CD8-positive, alpha-beta memory T cell (primary cell): Measurements from ENCODE around the gene SAMD3. TPM values are rescaled to one million over a fixed set of nuclear protein-coding genes. Genes with fewer than 3 reads are reported as not detected.
"Not testable (repeated sequence)": the region's sequence is repeated elsewhere in the genome, so short reads cannot be mapped to it uniquely, and the experiment has no call there.

Experiments
- CTCF ChIA-PET: fragments of 350-600 bp; sonication (Branson Sonifier 250); formaldehyde crosslinking; loops from one replicate; lab custom pipeline; 2021; ENCODE audit warnings: antibody characterized with exemption; lab: Charles Lee
- POLR2A ChIA-PET: fragments of 350-600 bp; sonication (Branson Sonifier 250); formaldehyde crosslinking; loops from one replicate; lab custom pipeline; 2021; ENCODE audit warnings: antibody characterized with exemption; lab: Charles Lee
- DNase-seq, 5 donors: peaks; one replicate each; pipeline versions ENCODE4 v3.0.0 to v3.0.0-alpha.2; 2020 to 2022; ENCODE audit warnings: mixed read lengths in 1 of 5
- H3K27ac ChIP-seq: one replicate; pipeline ENCODE4 v1.7.0; 2013; ENCODE audit warnings: low read depth, mild to moderate bottlenecking, low read length, moderate library complexity
- H3K27me3 ChIP-seq: 2 replicates; pipeline ENCODE4 v1.7.0; 2013; ENCODE audit warnings: low read length, mild to moderate bottlenecking; ENCODE audit not compliant: insufficient read depth, poor library complexity, severe bottlenecking
- H3K36me3 ChIP-seq: 2 replicates; pipeline ENCODE4 v1.7.0; 2013; ENCODE audit warnings: mild to moderate bottlenecking, low read length, moderate library complexity; ENCODE audit not compliant: insufficient read depth
- H3K4me1 ChIP-seq: 2 replicates; pipeline ENCODE4 v1.7.0; 2013; ENCODE audit warnings: mild to moderate bottlenecking, low read length, moderate library complexity; ENCODE audit not compliant: insufficient read depth
- H3K4me3 ChIP-seq: 2 replicates; pipeline ENCODE4 v1.7.0; 2013; ENCODE audit warnings: mild to moderate bottlenecking, low read length
- H3K9me3 ChIP-seq: 2 replicates; pipeline ENCODE4 v1.7.0; 2013; ENCODE audit warnings: mild to moderate bottlenecking, low read length
- H3K27ac Mint-ChIP-seq, 8 donors: one replicate each; pipeline ENCODE4 v1.8.0; 2020 to 2021; ENCODE audit warnings: mixed read lengths in 8 of 8, mild to moderate bottlenecking in 6 of 8, inconsistent platforms in 3 of 8, moderate library complexity in 3 of 8
- H3K27me3 Mint-ChIP-seq, 2 donors: one replicate each; pipeline ENCODE4 v1.8.0; 2020 to 2021; ENCODE audit warnings: mixed read lengths in 2 of 2, mild to moderate bottlenecking in 1 of 2, moderate library complexity in 1 of 2
- H3K36me3 Mint-ChIP-seq, 3 donors: one replicate each; pipeline ENCODE4 v1.8.0; 2020 to 2021; ENCODE audit warnings: mixed read lengths in 3 of 3, inconsistent platforms in 1 of 3, mild to moderate bottlenecking in 1 of 3
- H3K4me1 Mint-ChIP-seq, 3 donors: one replicate each; pipeline ENCODE4 v1.8.0; 2020 to 2021; ENCODE audit warnings: mixed read lengths in 3 of 3, inconsistent platforms in 1 of 3, mild to moderate bottlenecking in 1 of 3
- H3K4me3 Mint-ChIP-seq, 7 donors: one replicate each; pipeline ENCODE4 v1.8.0; 2020 to 2021; ENCODE audit warnings: mixed read lengths in 7 of 7, mild to moderate bottlenecking in 6 of 7, moderate library complexity in 4 of 7, inconsistent platforms in 2 of 7
- H3K9me3 Mint-ChIP-seq, 5 donors: one replicate each; pipeline ENCODE4 v1.8.0; 2020 to 2022; ENCODE audit warnings: mixed read lengths in 5 of 5, mild to moderate bottlenecking in 3 of 5, moderate library complexity in 2 of 5, inconsistent platforms in 1 of 5
- polyA plus RNA-seq: library from polyadenylated mRNA; unstranded; fragments of 300-500 nt; fragmentation: Illumina TruSeq; gene quantifications from one replicate; pipeline ENCODE4 v1.2.3, GENCODE V29; 2021
- total RNA-seq, 2 experiments: library from RNA; stranded (reverse); gene quantifications; one replicate each; pipeline ENCODE4 v1.2.3, GENCODE V29; 2021

SAMD3 gene
- total and polyA plus RNA-seq, 3 experiments from 2014 or later = 12.5 to 220 (median 14.5) TPM

DNA sequence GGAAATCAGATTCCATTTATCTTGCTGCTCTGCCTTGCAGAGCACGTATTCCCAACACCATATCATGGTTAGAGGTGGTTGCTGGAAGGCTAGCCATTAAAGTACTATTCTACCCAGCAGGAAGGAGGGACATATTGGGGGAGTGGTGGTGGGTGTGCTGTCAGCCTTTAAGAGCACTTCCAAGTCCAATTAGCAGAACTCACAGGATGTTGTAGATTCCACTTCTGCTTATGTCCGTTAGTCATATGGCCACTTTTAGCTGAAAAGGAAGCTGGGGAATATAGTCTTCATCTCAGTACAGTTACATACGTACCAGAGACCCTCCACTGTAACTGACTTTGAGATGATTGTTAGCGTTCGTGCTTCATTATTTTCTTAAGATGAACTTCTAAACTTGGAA lies 94.4 kb downstream of the SAMD3 start:
- Mint-ChIP-seq H3K27me3 (no peaks in the 10 kb centered on the region), H3K4me3 (no peak overlapping the region), H3K27ac (peak overlapping the region in 4 of 8 donors; percentile 12 to 52 (median 43)), H3K4me1 (peaks cover 68 to 86% (median 69%) of the 10 kb centered on the region in 3 donors), H3K9me3 (no peaks in the 10 kb centered on the region), H3K36me3 (peaks cover 11 to 31% (median 12%) of the 10 kb centered on the region in 3 donors)
- DNase-seq = no peak
- ChIA-PET CTCF (no interaction called here), POLR2A (no interaction called here)
- H3K27me3 ChIP-seq = no peaks in the 10 kb centered on the region
- H3K27ac ChIP-seq = no peak overlapping the region
- no peak overlapping the region for H3K4me3 ChIP-seq
- H3K36me3 ChIP-seq = no peaks in the 10 kb centered on the region
- peaks cover 34% of the 10 kb centered on the region for H3K4me1 ChIP-seq
- H3K9me3 ChIP-seq = no peaks in the 10 kb centered on the region

DNA sequence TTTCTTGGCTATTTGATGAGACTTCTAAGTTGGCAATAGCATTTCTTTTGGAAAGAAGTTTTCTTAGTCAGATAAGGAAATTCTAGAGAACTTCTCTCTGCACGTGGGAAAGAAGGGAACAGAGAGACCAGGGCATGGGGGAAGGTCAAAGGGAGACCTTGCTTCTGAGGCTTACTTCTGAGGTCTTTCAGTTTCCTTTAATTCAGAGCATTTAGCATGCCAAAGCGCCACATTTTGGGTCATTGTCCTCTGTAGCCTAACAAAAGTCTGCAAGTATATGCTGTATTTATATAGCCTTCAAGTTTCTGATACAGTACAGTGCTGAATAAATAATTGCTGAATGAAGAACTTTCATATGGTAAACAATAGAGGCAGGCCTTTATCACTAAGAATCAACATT lies 95.6 kb downstream of the SAMD3 start:
- H3K4me1 ChIP-seq = peaks cover 26% of the 10 kb centered on the region
- Mint-ChIP-seq H3K4me3 (no peak overlapping the region), H3K36me3 (peaks cover 12 to 36% (median 16%) of the 10 kb centered on the region in 3 donors), H3K27ac (peak overlapping the region in 6 of 8 donors; percentile 3 to 74 (median 46)), H3K9me3 (no peaks in the 10 kb centered on the region), H3K4me1 (peaks cover 60 to 81% (median 64%) of the 10 kb centered on the region in 3 donors), H3K27me3 (no peaks in the 10 kb centered on the region)
- no peak overlapping the region for H3K4me3 ChIP-seq
- no peak for DNase-seq
- H3K36me3 ChIP-seq = no peaks in the 10 kb centered on the region
- H3K27ac ChIP-seq = no peak overlapping the region
- H3K9me3 ChIP-seq = no peaks in the 10 kb centered on the region
- POLR2A ChIA-PET = no interaction called here
- CTCF ChIA-PET = no interaction called here
- H3K27me3 ChIP-seq = no peaks in the 10 kb centered on the region

DNA sequence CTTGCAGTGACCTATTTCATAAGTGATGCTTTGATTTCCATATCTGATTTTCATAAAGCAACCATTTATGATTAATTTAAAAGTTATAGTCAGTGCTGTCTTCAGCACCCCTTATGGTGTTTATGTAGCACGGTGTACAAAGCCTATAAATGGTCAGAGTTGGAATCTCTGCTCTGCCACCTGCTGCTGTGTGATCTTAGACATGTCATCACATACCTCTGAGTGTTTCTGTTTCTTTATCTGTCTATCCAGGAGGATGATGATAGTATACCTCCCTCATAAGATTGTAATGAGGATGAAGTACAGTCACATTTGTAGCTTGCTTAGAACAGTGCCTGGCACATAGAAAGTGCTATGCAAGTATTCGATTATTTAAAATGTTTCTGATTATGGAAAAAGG lies 100.5 kb downstream of the SAMD3 start:
- Mint-ChIP-seq H3K9me3 (no peaks in the 10 kb centered on the region), H3K27ac (peak overlapping the region in 3 of 8 donors; percentile 46 to 51 (median 51)), H3K36me3 (peaks cover 19 to 41% (median 23%) of the 10 kb centered on the region in 3 donors), H3K4me3 (no peak overlapping the region), H3K27me3 (no peaks in the 10 kb centered on the region), H3K4me1 (peaks cover 27 to 50% (median 36%) of the 10 kb centered on the region in 3 donors)
- Histone ChIP-seq H3K4me3 (no peak overlapping the region), H3K9me3 (no peaks in the 10 kb centered on the region), H3K27ac (no peak overlapping the region), H3K27me3 (no peaks in the 10 kb centered on the region), H3K4me1 (peaks cover 4% of the 10 kb centered on the region), H3K36me3 (no peaks in the 10 kb centered on the region)
- DNase-seq = no peak
- POLR2A ChIA-PET = no interaction called here
- CTCF ChIA-PET = no interaction called here

DNA sequence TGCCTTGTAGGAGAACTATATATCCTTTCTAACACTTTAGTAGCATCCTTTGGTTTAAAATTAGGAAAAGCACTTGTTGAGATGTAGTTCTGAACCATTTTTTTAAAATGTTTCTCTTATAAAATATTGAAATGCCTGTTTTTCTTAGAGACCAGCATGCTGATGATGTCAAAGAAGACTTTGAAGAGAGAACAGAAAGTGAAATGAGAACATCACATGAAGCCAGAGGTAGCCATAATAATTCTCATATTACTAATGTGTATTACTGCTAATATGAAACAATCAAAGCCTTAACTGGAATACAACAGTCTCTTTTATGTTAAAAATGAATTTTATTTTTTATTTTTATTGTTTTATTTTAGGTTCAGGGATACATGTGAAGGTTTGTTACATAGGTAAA lies 102.0 kb downstream of the SAMD3 start:
- Histone ChIP-seq H3K4me3 (no peak overlapping the region), H3K9me3 (no peaks in the 10 kb centered on the region), H3K36me3 (no peaks in the 10 kb centered on the region), H3K4me1 (peaks cover 3% of the 10 kb centered on the region), H3K27ac (no peak overlapping the region), H3K27me3 (no peaks in the 10 kb centered on the region)
- Mint-ChIP-seq H3K9me3 (no peaks in the 10 kb centered on the region), H3K4me1 (peaks cover 19 to 38% (median 29%) of the 10 kb centered on the region in 3 donors), H3K4me3 (no peak overlapping the region), H3K27ac (peak overlapping the region in 2 of 8 donors; percentile 3 to 19), H3K27me3 (no peaks in the 10 kb centered on the region), H3K36me3 (peaks cover 21 to 44% (median 24%) of the 10 kb centered on the region in 3 donors)
- ChIA-PET CTCF (no interaction called here), POLR2A (interaction anchor here (0.5 to 0.6 kb wide), 2 partner anchors 12 to 95 kb away, joined by 3 read pairs; no protein-coding TSS in a partner anchor)
- DNase-seq = no peak

DNA sequence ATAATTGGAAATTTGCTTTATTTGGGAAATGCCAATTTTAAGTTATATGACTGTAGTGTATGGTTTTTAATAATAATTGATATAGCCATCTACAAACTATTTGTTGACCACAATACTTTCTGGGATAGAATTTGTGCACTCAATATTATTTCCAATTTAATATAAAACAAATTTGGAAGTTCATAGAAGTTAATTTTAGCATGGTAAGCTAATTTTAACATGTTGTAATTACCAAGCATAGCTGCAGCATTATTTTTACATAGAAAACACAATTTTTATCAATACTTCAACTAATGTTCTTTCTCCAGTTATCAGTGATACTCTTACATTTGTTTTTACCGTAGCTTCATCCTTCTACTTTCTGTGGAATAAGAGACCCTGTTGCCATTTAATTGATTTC lies 103.5 kb downstream of the SAMD3 start:
- CTCF ChIA-PET = no interaction called here
- Histone ChIP-seq H3K27ac (no peak overlapping the region), H3K4me1 (peaks cover 3% of the 10 kb centered on the region), H3K9me3 (no peaks in the 10 kb centered on the region), H3K27me3 (no peaks in the 10 kb centered on the region), H3K4me3 (no peak overlapping the region), H3K36me3 (no peaks in the 10 kb centered on the region)
- peaks cover 18 to 44% (median 25%) of the 10 kb centered on the region in 3 donors for H3K36me3 Mint-ChIP-seq
- H3K27me3 Mint-ChIP-seq = no peaks in the 10 kb centered on the region
- H3K4me1 Mint-ChIP-seq = peaks cover 13 to 29% (median 28%) of the 10 kb centered on the region in 3 donors
- H3K27ac Mint-ChIP-seq = no peak overlapping the region
- H3K4me3 Mint-ChIP-seq = no peak overlapping the region
- POLR2A ChIA-PET = no interaction called here
- H3K9me3 Mint-ChIP-seq = no peaks in the 10 kb centered on the region
- no peak for DNase-seq

DNA sequence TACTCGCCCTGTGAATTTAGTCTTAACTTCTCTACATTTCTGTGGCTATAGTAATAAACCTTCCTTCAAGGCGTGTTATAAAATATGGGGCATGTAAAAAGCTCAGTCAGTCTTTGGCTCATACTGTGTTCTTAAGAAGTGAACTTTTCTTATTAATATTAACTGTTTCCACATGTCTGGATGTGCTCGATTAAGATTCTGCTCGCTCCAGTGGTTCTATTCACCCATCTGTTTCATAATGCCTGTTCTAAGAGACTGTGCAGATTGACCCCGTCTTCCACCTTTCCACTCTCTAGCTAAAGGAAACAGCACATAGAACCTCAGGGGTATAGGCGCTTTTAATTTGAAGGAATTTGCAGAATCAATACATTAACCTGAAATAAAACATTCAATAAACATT lies 104.5 kb downstream of the SAMD3 start:
- Mint-ChIP-seq H3K36me3 (peaks cover 18 to 48% (median 25%) of the 10 kb centered on the region in 3 donors), H3K27me3 (no peaks in the 10 kb centered on the region), H3K27ac (no peak overlapping the region), H3K9me3 (no peaks in the 10 kb centered on the region), H3K4me1 (peaks cover 11 to 31% (median 29%) of the 10 kb centered on the region in 3 donors), H3K4me3 (no peak overlapping the region)
- Histone ChIP-seq H3K9me3 (no peaks in the 10 kb centered on the region), H3K36me3 (no peaks in the 10 kb centered on the region), H3K4me3 (no peak overlapping the region), H3K27ac (no peak overlapping the region), H3K27me3 (no peaks in the 10 kb centered on the region), H3K4me1 (peaks cover 3% of the 10 kb centered on the region)
- CTCF ChIA-PET = interaction anchor here (1.0 kb wide), 1 partner anchor 11 kb away, joined by 3 read pairs; no protein-coding TSS in a partner anchor
- DNase-seq = no peak
- POLR2A ChIA-PET = no interaction called here

DNA sequence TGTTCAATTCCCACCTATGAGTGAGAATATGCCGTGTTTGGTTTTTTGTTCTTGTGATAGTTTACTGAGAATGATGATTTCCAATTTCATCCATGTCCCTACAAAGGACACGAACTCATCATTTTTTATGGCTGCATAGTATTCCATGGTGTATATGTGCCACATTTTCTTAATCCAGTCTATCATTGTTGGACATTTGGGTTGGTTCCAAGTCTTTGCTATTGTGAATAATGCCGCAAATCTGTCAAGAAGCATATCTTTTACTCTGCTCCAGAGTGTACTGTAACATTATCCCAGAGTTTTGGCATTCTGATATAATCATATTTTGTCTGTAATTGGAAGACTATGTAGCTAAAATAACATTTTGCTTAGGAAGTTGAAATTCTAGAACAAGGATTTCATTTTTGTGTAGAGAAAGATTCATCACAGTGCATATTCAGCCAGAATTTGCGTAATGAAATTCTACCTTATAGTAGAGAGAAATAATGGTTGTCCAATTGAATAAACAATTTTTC lies 105.5 kb downstream of the SAMD3 start:
- H3K27me3 Mint-ChIP-seq, DNase-seq, H3K27ac ChIP-seq, H3K9me3 ChIP-seq, H3K4me1 ChIP-seq, CTCF ChIA-PET, H3K4me3 Mint-ChIP-seq, H3K4me3 ChIP-seq, H3K27me3 ChIP-seq, H3K27ac Mint-ChIP-seq, H3K36me3 ChIP-seq, H3K9me3 Mint-ChIP-seq: not testable (repeated sequence)
- Mint-ChIP-seq H3K36me3 (peaks cover 22 to 52% (median 23%) of the 10 kb centered on the region in 3 donors), H3K4me1 (peaks cover 8 to 25% (median 23%) of the 10 kb centered on the region in 3 donors)
- POLR2A ChIA-PET = interaction anchor here (0.6 kb wide), 1 partner anchor 91 kb away, joined by 3 read pairs; no protein-coding TSS in a partner anchor

DNA sequence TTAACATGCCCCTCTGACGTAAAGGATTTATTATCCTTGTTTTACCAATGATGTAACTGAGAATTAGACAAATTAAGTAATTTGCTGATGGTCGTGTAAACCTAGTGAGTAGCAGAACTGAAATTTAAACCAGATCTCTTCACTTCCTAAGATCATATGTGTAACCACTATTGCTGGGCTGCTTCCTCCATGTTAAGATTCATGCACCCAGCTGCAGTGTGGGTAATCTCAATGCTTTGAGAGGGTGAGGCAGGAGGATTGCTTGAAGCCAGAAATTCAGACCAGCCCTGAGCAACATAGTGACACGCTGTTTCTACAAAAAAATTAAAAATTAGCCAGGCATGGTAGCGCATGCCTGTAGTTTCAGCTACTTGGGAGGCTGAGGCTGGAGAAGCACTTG lies 106.5 kb downstream of the SAMD3 start:
- H3K4me3 ChIP-seq = no peak overlapping the region
- H3K9me3 ChIP-seq = no peaks in the 10 kb centered on the region
- peaks cover 28 to 58% (median 28%) of the 10 kb centered on the region in 3 donors for H3K36me3 Mint-ChIP-seq
- H3K27me3 ChIP-seq = no peaks in the 10 kb centered on the region
- H3K36me3 ChIP-seq = no peaks in the 10 kb centered on the region
- CTCF ChIA-PET = no interaction called here
- H3K27me3 Mint-ChIP-seq = no peaks in the 10 kb centered on the region
- H3K4me1 Mint-ChIP-seq = peaks cover 10 to 26% (median 23%) of the 10 kb centered on the region in 3 donors
- no peaks in the 10 kb centered on the region for H3K9me3 Mint-ChIP-seq
- peak overlapping the region in 1 of 8 donors; percentile 10 for H3K27ac Mint-ChIP-seq
- no peak overlapping the region for H3K4me3 Mint-ChIP-seq
- POLR2A ChIA-PET = no interaction called here
- no peak overlapping the region for H3K27ac ChIP-seq
- H3K4me1 ChIP-seq = peaks cover 3% of the 10 kb centered on the region
- no peak for DNase-seq
